DOHH2 (cell line): Measurements from ENCODE around the gene ACYP2.

Source experiments
- H3F3A ChIP-seq: fragments of 200-600 bp; sonication (generic), shearing (Covaris generic); 2 replicates; pipeline ENCODE4 v1.6.0; 2016; ENCODE audit warnings: antibody characterized with exemption, mild to moderate bottlenecking; ENCODE audit not compliant: control insufficient read depth, insufficient read depth
- H3K27ac ChIP-seq: fragments of 200-600 bp; sonication (generic); 2 replicates; pipeline ENCODE4 v1.5.1; 2014; ENCODE audit warnings: low read depth, mild to moderate bottlenecking, low read length, moderate library complexity
- H3K27me3 ChIP-seq: fragments of 200-600 bp; sonication (generic); 2 replicates; pipeline ENCODE4 v1.6.1; 2014; ENCODE audit warnings: mild to moderate bottlenecking, low read length, mixed read lengths; ENCODE audit not compliant: control insufficient read depth
- H3K36me3 ChIP-seq: fragments of 200-600 bp; sonication (generic); 2 replicates; pipeline ENCODE4 v1.6.1; 2014; ENCODE audit warnings: mild to moderate bottlenecking, low read length, moderate library complexity, mixed read lengths; ENCODE audit not compliant: control insufficient read depth
- H3K4me1 ChIP-seq: fragments of 200-600 bp; sonication (generic); 2 replicates; pipeline ENCODE4 v1.6.1; 2014; ENCODE audit warnings: mild to moderate bottlenecking, low read length, mixed read lengths; ENCODE audit not compliant: control insufficient read depth
- H3K4me2 ChIP-seq: fragments of 200-600 bp; sonication (generic); 2 replicates; pipeline ENCODE4 v1.6.0; 2014; ENCODE audit warnings: mild to moderate bottlenecking, low read length, moderate library complexity
- H3K4me3 ChIP-seq: fragments of 200-600 bp; sonication (generic); 2 replicates; pipeline ENCODE4 v1.5.1; 2014; ENCODE audit warnings: mild to moderate bottlenecking, low read length, mixed read lengths
- H3K79me2 ChIP-seq: fragments of 200-600 bp; sonication (generic); 2 replicates; pipeline ENCODE4 v1.6.1; 2014; ENCODE audit warnings: mild to moderate bottlenecking, low read length, mixed read lengths; ENCODE audit not compliant: control insufficient read depth
- H3K9me2 ChIP-seq: fragments of 200-600 bp; sonication (generic); replicated peaks from 2 replicates; pipeline ENCODE4 v1.6.1; 2014; ENCODE audit warnings: mild to moderate bottlenecking, low read length, mixed read lengths; ENCODE audit not compliant: control insufficient read depth
- H3K9me3 ChIP-seq: fragments of 200-600 bp; sonication (generic); 2 replicates; pipeline ENCODE4 v1.6.1; 2014; ENCODE audit warnings: antibody characterized with exemption, low read length, mixed read lengths; ENCODE audit not compliant: control insufficient read depth, insufficient read depth
- H4K20me1 ChIP-seq: fragments of 200-600 bp; sonication (generic); 2 replicates; pipeline ENCODE4 v1.6.0; 2014; ENCODE audit warnings: low read depth, mild to moderate bottlenecking, antibody characterized with exemption, low read length, moderate library complexity; ENCODE audit not compliant: control insufficient read depth, insufficient read depth
- EZH2phosphoT487 ChIP-seq: fragments of 200-600 bp; sonication (generic); IDR thresholded peaks from 2 replicates; pipeline ENCODE4 v1.6.1; 2017; ENCODE audit warnings: borderline replicate concordance, mild to moderate bottlenecking, antibody characterized with exemption, low read length, moderate library complexity, mixed read lengths
- TF ChIP-seq, protein P1 (sequence below): fragments of 200-600 bp; sonication (generic); IDR thresholded peaks from one replicate; pipeline ENCODE4 v1.5.1; 2014; ENCODE audit warnings: antibody characterized with exemption, mild to moderate bottlenecking, low read depth, low read length; ENCODE audit not compliant: poor library complexity, severe bottlenecking

Gene ACYP2

DNA sequence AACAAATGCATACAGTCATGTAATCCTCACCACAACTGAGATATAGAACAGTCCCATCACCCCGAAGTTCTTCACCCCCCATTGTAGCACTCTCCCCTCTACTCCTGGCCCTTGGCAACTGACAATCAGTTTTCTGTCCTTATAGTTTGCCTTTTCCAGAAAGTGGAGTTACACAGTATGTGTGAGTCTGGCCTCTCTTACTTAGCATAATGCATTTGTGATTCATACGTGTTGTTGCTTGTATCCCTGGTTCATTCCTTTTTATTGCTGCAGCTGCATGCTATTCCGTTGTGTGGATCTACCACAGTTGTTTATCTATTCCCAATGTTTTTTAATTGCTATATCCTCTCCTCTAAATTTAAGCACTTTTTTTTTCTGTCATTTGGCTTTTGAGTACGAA lies 17.6 kb downstream of the ACYP2 start:
- H3K36me3 ChIP-seq = no peaks in the 10 kb centered on the region
- no peak for TF ChIP-seq EZH2phosphoT487
- TF ChIP-seq, protein P1, sequence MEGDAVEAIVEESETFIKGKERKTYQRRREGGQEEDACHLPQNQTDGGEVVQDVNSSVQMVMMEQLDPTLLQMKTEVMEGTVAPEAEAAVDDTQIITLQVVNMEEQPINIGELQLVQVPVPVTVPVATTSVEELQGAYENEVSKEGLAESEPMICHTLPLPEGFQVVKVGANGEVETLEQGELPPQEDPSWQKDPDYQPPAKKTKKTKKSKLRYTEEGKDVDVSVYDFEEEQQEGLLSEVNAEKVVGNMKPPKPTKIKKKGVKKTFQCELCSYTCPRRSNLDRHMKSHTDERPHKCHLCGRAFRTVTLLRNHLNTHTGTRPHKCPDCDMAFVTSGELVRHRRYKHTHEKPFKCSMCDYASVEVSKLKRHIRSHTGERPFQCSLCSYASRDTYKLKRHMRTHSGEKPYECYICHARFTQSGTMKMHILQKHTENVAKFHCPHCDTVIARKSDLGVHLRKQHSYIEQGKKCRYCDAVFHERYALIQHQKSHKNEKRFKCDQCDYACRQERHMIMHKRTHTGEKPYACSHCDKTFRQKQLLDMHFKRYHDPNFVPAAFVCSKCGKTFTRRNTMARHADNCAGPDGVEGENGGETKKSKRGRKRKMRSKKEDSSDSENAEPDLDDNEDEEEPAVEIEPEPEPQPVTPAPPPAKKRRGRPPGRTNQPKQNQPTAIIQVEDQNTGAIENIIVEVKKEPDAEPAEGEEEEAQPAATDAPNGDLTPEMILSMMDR = no peak
- no peak overlapping the region for H3K4me2 ChIP-seq
- no peak overlapping the region for H3K27ac ChIP-seq
- no peaks in the 10 kb centered on the region for H3K9me3 ChIP-seq
- H4K20me1 ChIP-seq = no peaks in the 10 kb centered on the region
- no peak overlapping the region for H3K4me3 ChIP-seq
- no peaks in the 10 kb centered on the region for H3K79me2 ChIP-seq
- no peaks in the 10 kb centered on the region for H3K9me2 ChIP-seq
- no peaks in the 10 kb centered on the region for H3K4me1 ChIP-seq
- no peaks in the 10 kb centered on the region for H3F3A ChIP-seq
- H3K27me3 ChIP-seq = no peaks in the 10 kb centered on the region

DNA sequence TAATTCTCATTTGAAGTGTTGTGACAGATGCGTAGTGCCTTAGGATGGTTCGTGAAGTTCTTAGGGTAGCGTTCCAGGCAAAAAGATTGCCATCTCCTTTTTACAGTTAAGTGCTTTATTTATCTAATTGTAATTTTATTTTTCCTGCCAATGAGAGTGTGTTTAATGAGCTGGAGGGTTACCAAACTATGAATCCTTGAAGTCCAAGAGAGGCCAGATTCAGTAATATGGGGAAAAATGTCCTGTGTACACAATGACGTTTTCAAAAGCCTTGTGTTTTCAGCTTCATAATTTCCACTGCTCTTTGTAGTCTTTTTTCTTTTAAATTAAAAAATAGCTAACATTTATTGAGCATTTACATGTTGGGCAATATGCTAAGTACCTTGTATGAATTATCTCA lies 23.8 kb downstream of the ACYP2 start:
- Histone ChIP-seq H3K27ac (no peak overlapping the region), H3K36me3 (no peaks in the 10 kb centered on the region), H3F3A (no peaks in the 10 kb centered on the region), H3K4me2 (no peak overlapping the region), H4K20me1 (no peaks in the 10 kb centered on the region), H3K79me2 (no peaks in the 10 kb centered on the region), H3K4me3 (no peak overlapping the region), H3K9me2 (no peaks in the 10 kb centered on the region), H3K9me3 (no peaks in the 10 kb centered on the region), H3K4me1 (no peaks in the 10 kb centered on the region), H3K27me3 (no peaks in the 10 kb centered on the region)
- no peak for TF ChIP-seq EZH2phosphoT487
- TF ChIP-seq, protein P1 = no peak

DNA sequence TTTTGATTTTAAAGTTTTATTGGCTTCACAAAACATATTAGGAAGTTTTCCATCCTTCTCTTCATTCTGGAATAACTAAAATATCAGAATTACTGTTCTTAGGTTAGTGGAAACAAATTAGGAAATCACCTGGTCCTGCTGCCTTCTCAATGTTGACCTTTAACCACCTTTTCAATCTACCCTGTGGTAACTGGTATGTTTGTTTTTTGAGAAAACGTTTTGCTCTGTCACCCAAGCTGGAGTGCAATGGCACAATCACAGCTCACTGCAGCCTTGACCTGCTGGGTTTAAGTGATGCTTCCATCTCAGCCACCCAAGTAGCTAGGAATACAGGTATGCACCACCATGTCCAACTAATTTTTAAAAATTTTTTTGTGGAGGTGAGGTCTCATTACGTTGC lies 28.4 kb downstream of the ACYP2 start:
- no peak for TF ChIP-seq EZH2phosphoT487
- TF ChIP-seq, protein P1 = no peak
- Histone ChIP-seq H3K4me2 (no peak overlapping the region), H3K9me3 (no peaks in the 10 kb centered on the region)

DNA sequence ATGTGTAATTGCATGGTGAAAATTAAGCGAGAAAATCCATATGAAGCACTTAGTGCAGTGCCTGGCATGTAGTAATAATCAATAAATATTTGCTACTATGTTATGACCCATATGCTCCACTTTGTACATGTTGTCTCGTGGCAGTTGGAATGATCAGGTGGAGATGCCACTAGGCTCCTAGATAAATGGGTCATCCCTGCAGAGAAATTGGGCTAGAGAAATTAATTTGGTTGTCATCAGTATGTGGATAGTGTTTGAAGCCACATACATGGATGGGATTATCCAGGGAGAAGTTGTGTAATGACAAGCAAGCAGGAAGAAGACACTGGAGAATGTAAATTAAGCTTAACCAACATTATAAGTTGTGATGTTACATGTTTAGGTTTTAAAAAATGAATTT lies 33.0 kb downstream of the ACYP2 start:
- Histone ChIP-seq H3K9me3 (no peaks in the 10 kb centered on the region), H3K4me3 (no peak overlapping the region), H3K27ac (no peak overlapping the region), H3K27me3 (no peaks in the 10 kb centered on the region), H3K4me2 (no peak overlapping the region), H3K36me3 (no peaks in the 10 kb centered on the region), H3K9me2 (no peaks in the 10 kb centered on the region), H3F3A (no peaks in the 10 kb centered on the region), H3K79me2 (no peaks in the 10 kb centered on the region), H4K20me1 (no peaks in the 10 kb centered on the region), H3K4me1 (no peaks in the 10 kb centered on the region)
- TF ChIP-seq, protein P1 = no peak
- TF ChIP-seq EZH2phosphoT487 = no peak

More for the DNA sequence above, 28.4 kb downstream of the ACYP2 start:
- H3K4me1 ChIP-seq = no peaks in the 10 kb centered on the region
- H3K27me3 ChIP-seq = no peaks in the 10 kb centered on the region
- H3K9me2 ChIP-seq = no peaks in the 10 kb centered on the region
- H3K36me3 ChIP-seq = no peaks in the 10 kb centered on the region
- H3K79me2 ChIP-seq = no peaks in the 10 kb centered on the region
- H3F3A ChIP-seq = no peaks in the 10 kb centered on the region
- H3K27ac ChIP-seq = no peak overlapping the region
- H4K20me1 ChIP-seq = no peaks in the 10 kb centered on the region
- no peak overlapping the region for H3K4me3 ChIP-seq
